Mesenchymal stem cell (in vitro differentiated cells and primary cell): Measurements from ENCODE around the gene RPUSD4.

ENCODE experiments used
- DNase-seq: peaks from one replicate; pipeline ENCODE4 v3.0.0-alpha.2; 2013
- H2AFZ ChIP-seq: one replicate; pipeline ENCODE4 v1.6.1; 2013; ENCODE audit warnings: low read depth, mild to moderate bottlenecking, control low read depth, inconsistent platforms, low read length, moderate library complexity
- H2AK5ac ChIP-seq: 2 replicates; pipeline ENCODE4 v1.6.1; 2013; ENCODE audit warnings: low read length, moderate library complexity, mild to moderate bottlenecking, inconsistent platforms; ENCODE audit not compliant: severe bottlenecking
- H2BK120ac ChIP-seq: one replicate; pipeline ENCODE4 v1.6.1; 2013; ENCODE audit warnings: low read depth, mild to moderate bottlenecking, inconsistent platforms, low read length, moderate library complexity
- H2BK12ac ChIP-seq, 2 experiments: one replicate each; pipeline ENCODE4 v1.6.1; 2013; ENCODE audit warnings: inconsistent platforms in 2 of 2, low read length in 2 of 2, mild to moderate bottlenecking in 2 of 2, moderate library complexity in 2 of 2, control low read depth in 1 of 2
- H2BK15ac ChIP-seq: one replicate; pipeline ENCODE4 v1.6.1; 2013; ENCODE audit warnings: mild to moderate bottlenecking, low read depth, inconsistent platforms; ENCODE audit not compliant: poor library complexity, severe bottlenecking
- H2BK5ac ChIP-seq: 2 replicates; pipeline ENCODE4 v1.6.1; 2013; ENCODE audit warnings: low read depth, mild to moderate bottlenecking, low read length, control low read depth, inconsistent platforms; ENCODE audit not compliant: poor library complexity, severe bottlenecking
- H3K14ac ChIP-seq, 2 experiments: one replicate each; pipeline ENCODE4 v1.6.1; 2013; ENCODE audit warnings: inconsistent platforms in 2 of 2, low read length in 2 of 2, control low read depth in 1 of 2, mild to moderate bottlenecking in 1 of 2, moderate library complexity in 1 of 2
- H3K18ac ChIP-seq, 2 experiments: one replicate each; pipeline ENCODE4 v1.6.1; 2013; ENCODE audit warnings: inconsistent platforms in 2 of 2, low read length in 2 of 2, control low read depth in 1 of 2, low read depth in 1 of 2, mild to moderate bottlenecking in 1 of 2
- H3K23ac ChIP-seq, 2 experiments: one replicate each; pipeline ENCODE4 v1.6.1; 2013; ENCODE audit warnings: inconsistent platforms in 2 of 2, low read length in 2 of 2, mild to moderate bottlenecking in 2 of 2, moderate library complexity in 2 of 2, control low read depth in 1 of 2
- H3K27ac ChIP-seq: 2 replicates; pipeline ENCODE4 v1.5.1; 2013; ENCODE audit warnings: mild to moderate bottlenecking, moderate library complexity, low read length, control low read depth, inconsistent platforms; ENCODE audit not compliant: poor library complexity, severe bottlenecking
- H3K27me3 ChIP-seq, 2 experiments: 2 replicates each; pipeline versions ENCODE4 v1.6.1 to v1.7.0; 2013; ENCODE audit warnings: low read length in 2 of 2, mild to moderate bottlenecking in 2 of 2, moderate library complexity in 2 of 2, control low read depth in 1 of 2, inconsistent platforms in 1 of 2; ENCODE audit not compliant: control insufficient read depth in 1 of 2, insufficient read depth in 1 of 2
- H3K36me3 ChIP-seq, 2 experiments: 2 replicates each; pipeline versions ENCODE4 v1.6.1 to v1.7.0; 2013; ENCODE audit warnings: low read length in 2 of 2, control low read depth in 1 of 2, inconsistent platforms in 1 of 2, low read depth in 1 of 2, mild to moderate bottlenecking in 1 of 2; ENCODE audit not compliant: insufficient read depth in 2 of 2, control insufficient read depth in 1 of 2
- H3K4ac ChIP-seq, 2 experiments: one replicate each; pipeline ENCODE4 v1.6.1; 2013; ENCODE audit warnings: inconsistent platforms in 2 of 2, low read length in 2 of 2, mild to moderate bottlenecking in 2 of 2, moderate library complexity in 2 of 2, control low read depth in 1 of 2, low read depth in 1 of 2
- H3K4me1 ChIP-seq: 2 replicates; pipeline ENCODE4 v1.6.1; 2013; ENCODE audit warnings: low read depth, low read length, control low read depth; ENCODE audit not compliant: control insufficient read depth, insufficient read depth
- H3K4me2 ChIP-seq: 2 replicates; pipeline ENCODE4 v1.6.1; 2013; ENCODE audit warnings: low read length, mild to moderate bottlenecking, inconsistent platforms; ENCODE audit not compliant: poor library complexity, severe bottlenecking
- H3K4me3 ChIP-seq, 2 experiments: 2 replicates each; pipeline versions ENCODE4 v1.5.1 to v1.7.0; 2013; ENCODE audit warnings: low read length in 2 of 2, mild to moderate bottlenecking in 2 of 2, control low read depth in 1 of 2, low read depth in 1 of 2; ENCODE audit not compliant: insufficient read depth in 1 of 2
- H3K79me1 ChIP-seq: replicated peaks from 2 replicates; pipeline ENCODE4 v1.6.1; 2013; ENCODE audit warnings: mild to moderate bottlenecking, control low read depth, low read length, inconsistent platforms; ENCODE audit not compliant: poor library complexity, severe bottlenecking
- H3K9ac ChIP-seq: 2 replicates; pipeline ENCODE4 v1.7.0; 2013; ENCODE audit warnings: mild to moderate bottlenecking, low read length, moderate library complexity
- H3K9me3 ChIP-seq: 2 replicates; pipeline ENCODE4 v1.7.0; 2013; ENCODE audit warnings: mild to moderate bottlenecking, low read length; ENCODE audit not compliant: control insufficient read depth
- H4K8ac ChIP-seq: one replicate; pipeline ENCODE4 v1.6.1; 2013; ENCODE audit warnings: inconsistent platforms, mild to moderate bottlenecking, low read length, moderate library complexity
- H4K91ac ChIP-seq: one replicate; pipeline ENCODE4 v1.6.1; 2013; ENCODE audit warnings: mild to moderate bottlenecking, low read length, inconsistent platforms
- WGBS: methylation state at CpG from one replicate; pipeline ENCODE4 v1.1.7; 2013; ENCODE audit warnings: mixed read lengths; 5-methylcytosine and 5-hydroxymethylcytosine counted together

Gene RPUSD4

GRCh38 chr11:126217491-126217890 is 6.0 kb upstream of the RPUSD4 start:
- no peak for DNase-seq
- Histone ChIP-seq H3K9ac (no peak overlapping the region), H3K4me3 (no peak overlapping the region), H3K23ac (no peak overlapping the region), H4K91ac (no peak overlapping the region), H3K79me1 (peaks cover 17% of the 10 kb centered on the region), H2BK120ac (no peak overlapping the region), H2BK12ac (no peak overlapping the region), H3K4ac (no peak overlapping the region), H3K4me1 (no peaks in the 10 kb centered on the region), H3K14ac (no peak overlapping the region), H4K8ac (no peak overlapping the region), H3K27ac (no peak overlapping the region), H2BK15ac (no peak overlapping the region), H3K36me3 (no peaks in the 10 kb centered on the region), H2BK5ac (no peak overlapping the region), H2AFZ (no peak overlapping the region), H3K18ac (no peak overlapping the region), H3K9me3 (no peaks in the 10 kb centered on the region), H3K4me2 (no peak overlapping the region), H3K27me3 (no peaks in the 10 kb centered on the region), H2AK5ac (no peak overlapping the region)
- WGBS: no CpG with 5 or more reads among the region's 1 CpG

GRCh38 chr11:126216526-126217305 is 5.3 kb upstream of the RPUSD4 start:
- no peak overlapping the region for H3K4me3 ChIP-seq
- no peaks in the 10 kb centered on the region for H3K36me3 ChIP-seq

GRCh38 chr11:126214841-126215240 is 3.4 kb upstream of the RPUSD4 start:
- H4K91ac ChIP-seq: no peak overlapping the region
- no peaks in the 10 kb centered on the region for H3K9me3 ChIP-seq
- WGBS: 44% methylated on average over 5 of the region's 6 CpGs
- no peak overlapping the region for H2AK5ac ChIP-seq
- H3K79me1 ChIP-seq: peaks cover 16% of the 10 kb centered on the region
- H3K4me3 ChIP-seq: no peak overlapping the region
- H3K27me3 ChIP-seq: no peaks in the 10 kb centered on the region
- no peak overlapping the region for H3K23ac ChIP-seq
- no peak overlapping the region for H3K14ac ChIP-seq
- no peak overlapping the region for H3K27ac ChIP-seq
- H2AFZ ChIP-seq: no peak overlapping the region
- H4K8ac ChIP-seq: no peak overlapping the region
- H3K18ac ChIP-seq: no peak overlapping the region
- H2BK15ac ChIP-seq: no peak overlapping the region
- H2BK120ac ChIP-seq: no peak overlapping the region
- peak overlapping the region; percentile 13 for H3K9ac ChIP-seq
- no peak overlapping the region for H2BK5ac ChIP-seq
- H2BK12ac ChIP-seq: no peak overlapping the region
- H3K4me2 ChIP-seq: no peak overlapping the region
- H3K36me3 ChIP-seq: peaks cover 0 to 1% of the 10 kb centered on the region in 2 experiments
- no peak overlapping the region for H3K4ac ChIP-seq
- peak; percentile 6 for DNase-seq
- H3K4me1 ChIP-seq: peaks cover 3% of the 10 kb centered on the region

More at GRCh38 chr11:126216526-126217305, 5.3 kb upstream of the RPUSD4 start:
- Histone ChIP-seq H4K91ac (no peak overlapping the region), H3K4me1 (no peaks in the 10 kb centered on the region), H2BK5ac (no peak overlapping the region), H2AK5ac (no peak overlapping the region), H2BK12ac (no peak overlapping the region), H3K4ac (no peak overlapping the region), H3K27ac (no peak overlapping the region), H3K9me3 (no peaks in the 10 kb centered on the region), H2BK15ac (no peak overlapping the region), H3K79me1 (peaks cover 17% of the 10 kb centered on the region), H3K18ac (no peak overlapping the region), H3K27me3 (no peaks in the 10 kb centered on the region), H3K23ac (no peak overlapping the region), H3K14ac (no peak overlapping the region), H3K9ac (no peak overlapping the region), H4K8ac (no peak overlapping the region), H3K4me2 (no peak overlapping the region), H2BK120ac (no peak overlapping the region), H2AFZ (no peak overlapping the region)
- WGBS: 93% methylated on average over 5 of the region's 6 CpGs
- DNase-seq: no peak

- no peak overlapping the region for H3K18ac ChIP-seq
- peaks cover 1 to 5% of the 10 kb centered on the region in 2 experiments for H3K36me3 ChIP-seq
- H4K8ac ChIP-seq: no peak overlapping the region
- no peak overlapping the region for H3K14ac ChIP-seq
- H3K79me1 ChIP-seq: peaks cover 17% of the 10 kb centered on the region
- H2AFZ ChIP-seq: no peak overlapping the region
- no peak overlapping the region for H3K23ac ChIP-seq
- no peak overlapping the region for H2BK5ac ChIP-seq
- H3K27me3 ChIP-seq: no peaks in the 10 kb centered on the region
- H2AK5ac ChIP-seq: no peak overlapping the region
- peaks cover 3% of the 10 kb centered on the region for H3K4me1 ChIP-seq
- H2BK12ac ChIP-seq: no peak overlapping the region
- no peak overlapping the region for H3K4me3 ChIP-seq
- no peak for DNase-seq
- peak overlapping the region; percentile 13 for H3K9ac ChIP-seq
- H3K4me2 ChIP-seq: no peak overlapping the region
- no CpG with 5 or more reads among the region's 2 CpGs for WGBS
- no peak overlapping the region for H3K27ac ChIP-seq
- no peak overlapping the region for H4K91ac ChIP-seq
- no peak overlapping the region for H3K4ac ChIP-seq
- no peak overlapping the region for H2BK15ac ChIP-seq
- H3K9me3 ChIP-seq: no peaks in the 10 kb centered on the region
- no peak overlapping the region for H2BK120ac ChIP-seq
Measured at GRCh38 chr11:126214441-126214840, 3.0 kb upstream of the RPUSD4 start.
